Astrocyte (in vitro differentiated cells and primary cell): ENCODE results near the gene CCN5.

Experiments used
- EZH2 ChIP-seq: IDR thresholded peaks from 2 replicates; pipeline ENCODE4 v1.6.1; 2012; ENCODE audit warnings: mild to moderate bottlenecking, low read length, inconsistent platforms; ENCODE audit not compliant: insufficient read depth
- TF ChIP-seq, protein P1 (sequence below): IDR thresholded peaks from 2 replicates; pipeline ENCODE4 v1.5.1; 2011; ENCODE audit warnings: low read depth, mild to moderate bottlenecking, inconsistent platforms, low read length, moderate library complexity; ENCODE audit not compliant: insufficient read depth

DNA sequence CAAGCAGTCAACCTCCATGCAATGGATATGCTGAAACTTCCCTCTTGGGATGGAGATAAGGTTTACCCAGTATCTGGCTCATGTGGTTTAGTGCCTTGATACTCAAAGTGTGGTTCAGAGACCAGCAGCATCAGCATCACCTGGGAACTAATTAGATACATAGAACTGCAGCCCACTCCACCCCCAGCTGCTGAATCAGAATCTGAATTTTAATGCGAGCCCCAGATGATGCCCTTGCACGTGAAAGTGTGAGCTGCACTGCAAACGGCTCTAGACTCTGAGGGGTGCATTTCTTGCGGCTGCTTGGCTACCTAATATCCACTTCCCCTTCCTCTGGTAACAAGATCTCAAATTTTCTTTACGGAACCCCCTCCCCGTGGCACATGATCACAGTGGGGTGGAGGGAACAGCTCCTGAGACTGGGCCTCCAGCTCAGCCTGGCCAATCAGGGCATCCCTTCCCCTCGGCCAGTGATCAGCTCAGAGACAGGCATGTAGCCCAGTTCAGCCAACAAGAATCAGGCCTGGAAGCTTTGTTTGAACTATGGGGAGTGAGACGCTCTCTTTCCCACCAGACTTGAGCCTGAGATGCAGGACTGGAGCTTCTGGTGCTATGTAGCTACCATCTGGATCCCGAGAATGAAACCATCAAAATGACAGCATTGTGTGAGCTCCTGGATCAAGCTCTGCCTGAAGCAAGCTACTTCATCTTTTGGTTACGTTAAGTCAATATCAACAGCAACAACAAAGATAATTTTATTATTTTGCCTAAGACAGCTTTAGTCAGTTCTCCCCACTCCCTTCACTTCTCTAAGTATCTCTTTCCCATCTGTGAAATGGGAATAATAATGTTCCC, 43.3 kb downstream of the CCN5 start:
- TF ChIP-seq, protein P1, sequence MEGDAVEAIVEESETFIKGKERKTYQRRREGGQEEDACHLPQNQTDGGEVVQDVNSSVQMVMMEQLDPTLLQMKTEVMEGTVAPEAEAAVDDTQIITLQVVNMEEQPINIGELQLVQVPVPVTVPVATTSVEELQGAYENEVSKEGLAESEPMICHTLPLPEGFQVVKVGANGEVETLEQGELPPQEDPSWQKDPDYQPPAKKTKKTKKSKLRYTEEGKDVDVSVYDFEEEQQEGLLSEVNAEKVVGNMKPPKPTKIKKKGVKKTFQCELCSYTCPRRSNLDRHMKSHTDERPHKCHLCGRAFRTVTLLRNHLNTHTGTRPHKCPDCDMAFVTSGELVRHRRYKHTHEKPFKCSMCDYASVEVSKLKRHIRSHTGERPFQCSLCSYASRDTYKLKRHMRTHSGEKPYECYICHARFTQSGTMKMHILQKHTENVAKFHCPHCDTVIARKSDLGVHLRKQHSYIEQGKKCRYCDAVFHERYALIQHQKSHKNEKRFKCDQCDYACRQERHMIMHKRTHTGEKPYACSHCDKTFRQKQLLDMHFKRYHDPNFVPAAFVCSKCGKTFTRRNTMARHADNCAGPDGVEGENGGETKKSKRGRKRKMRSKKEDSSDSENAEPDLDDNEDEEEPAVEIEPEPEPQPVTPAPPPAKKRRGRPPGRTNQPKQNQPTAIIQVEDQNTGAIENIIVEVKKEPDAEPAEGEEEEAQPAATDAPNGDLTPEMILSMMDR: no peak
- TF ChIP-seq EZH2: no peak
